Kidney epithelial cell (primary cell): ENCODE data around the gene CLDN1. TPM values are rescaled to one million over a fixed set of nuclear protein-coding genes. Genes with fewer than 3 reads are reported as not detected.
A peak's percentile ranks its signal among the peaks of the same experiment; 100 is the strongest.

Experiments
- DNase-seq: peaks from one replicate; pipeline ENCODE4 v3.0.0-alpha.2; 2010; ENCODE audit warnings: low read depth
- H3K27me3 ChIP-seq: 2 replicates; pipeline ENCODE4 v1.6.0; 2011; ENCODE audit warnings: low read length; ENCODE audit not compliant: control insufficient read depth, insufficient read depth
- H3K36me3 ChIP-seq: 2 replicates; pipeline ENCODE4 v1.5.1; 2011; ENCODE audit warnings: low read length; ENCODE audit not compliant: control insufficient read depth, insufficient read depth
- H3K4me3 ChIP-seq: 2 replicates; pipeline ENCODE4 v1.5.1; 2011; ENCODE audit warnings: low read depth, mild to moderate bottlenecking, control low read depth, low read length
- total RNA-seq: library from RNA; depleted of rRNA; stranded (reverse); fragments of >200 nt; gene quantifications from 2 replicates; pipeline ENCODE4 v1.2.3, GENCODE V29; 2015
- TF ChIP-seq, protein P1 (sequence below): IDR thresholded peaks from 2 replicates; pipeline ENCODE4 v1.5.1; 2011; ENCODE audit warnings: mild to moderate bottlenecking, moderate library complexity, low read length, control low read depth, inconsistent platforms; ENCODE audit not compliant: insufficient read depth, poor library complexity, severe bottlenecking

CLDN1 gene, protein sequence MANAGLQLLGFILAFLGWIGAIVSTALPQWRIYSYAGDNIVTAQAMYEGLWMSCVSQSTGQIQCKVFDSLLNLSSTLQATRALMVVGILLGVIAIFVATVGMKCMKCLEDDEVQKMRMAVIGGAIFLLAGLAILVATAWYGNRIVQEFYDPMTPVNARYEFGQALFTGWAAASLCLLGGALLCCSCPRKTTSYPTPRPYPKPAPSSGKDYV
- total RNA-seq, result 305 and 316 TPM in 2 replicates

DNA sequence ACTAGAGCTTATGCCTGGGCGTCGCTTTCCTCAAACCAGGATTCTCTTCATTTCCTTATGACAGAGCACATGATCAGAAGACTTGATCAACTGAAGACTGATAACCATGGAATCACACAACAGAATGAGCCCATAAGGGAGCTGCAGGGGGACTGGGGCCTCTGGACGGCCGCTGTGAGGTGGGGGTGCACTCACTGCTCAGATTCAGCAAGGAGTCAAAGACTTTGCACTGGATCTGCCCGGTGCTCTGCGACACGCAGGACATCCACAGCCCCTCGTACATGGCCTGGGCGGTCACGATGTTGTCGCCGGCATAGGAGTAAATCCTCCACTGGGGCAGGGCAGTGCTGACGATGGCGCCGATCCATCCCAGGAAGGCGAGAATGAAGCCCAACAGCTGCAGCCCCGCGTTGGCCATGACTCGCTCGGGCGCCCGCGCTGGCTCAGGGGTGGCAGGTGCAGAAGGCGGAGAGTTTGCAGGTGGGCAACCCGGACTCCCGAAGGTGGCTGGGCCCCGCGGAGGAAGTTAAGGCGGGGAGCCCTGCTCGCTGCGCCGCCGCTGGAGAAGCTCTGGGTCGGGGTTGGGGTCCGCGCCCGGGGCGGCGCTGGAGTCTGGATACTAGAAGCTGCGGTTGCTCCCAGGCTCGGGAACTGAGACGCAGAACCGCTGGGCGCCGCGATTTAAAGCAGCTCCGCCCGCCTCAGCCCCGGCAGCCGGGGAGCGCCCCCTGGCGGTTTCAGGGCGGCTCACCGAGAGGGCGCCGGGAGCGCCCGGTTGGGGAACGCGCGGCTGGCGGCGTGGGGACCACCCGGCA lies at the start of gene CLDN1:
Gene CLDN1 (minus strand): TSS at position 658 of the 815 bp plus-strand sequence. CDS start 240 bp downstream, at position 418.
- Histone ChIP-seq H3K27me3 (no peaks in the 10 kb centered on the region), H3K4me3 (peak within 1 kb of the TSS; percentile 87), H3K36me3 (no peaks in the 10 kb centered on the region)
- TF ChIP-seq, protein P1, sequence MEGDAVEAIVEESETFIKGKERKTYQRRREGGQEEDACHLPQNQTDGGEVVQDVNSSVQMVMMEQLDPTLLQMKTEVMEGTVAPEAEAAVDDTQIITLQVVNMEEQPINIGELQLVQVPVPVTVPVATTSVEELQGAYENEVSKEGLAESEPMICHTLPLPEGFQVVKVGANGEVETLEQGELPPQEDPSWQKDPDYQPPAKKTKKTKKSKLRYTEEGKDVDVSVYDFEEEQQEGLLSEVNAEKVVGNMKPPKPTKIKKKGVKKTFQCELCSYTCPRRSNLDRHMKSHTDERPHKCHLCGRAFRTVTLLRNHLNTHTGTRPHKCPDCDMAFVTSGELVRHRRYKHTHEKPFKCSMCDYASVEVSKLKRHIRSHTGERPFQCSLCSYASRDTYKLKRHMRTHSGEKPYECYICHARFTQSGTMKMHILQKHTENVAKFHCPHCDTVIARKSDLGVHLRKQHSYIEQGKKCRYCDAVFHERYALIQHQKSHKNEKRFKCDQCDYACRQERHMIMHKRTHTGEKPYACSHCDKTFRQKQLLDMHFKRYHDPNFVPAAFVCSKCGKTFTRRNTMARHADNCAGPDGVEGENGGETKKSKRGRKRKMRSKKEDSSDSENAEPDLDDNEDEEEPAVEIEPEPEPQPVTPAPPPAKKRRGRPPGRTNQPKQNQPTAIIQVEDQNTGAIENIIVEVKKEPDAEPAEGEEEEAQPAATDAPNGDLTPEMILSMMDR, result peak; percentile 76
- no peak for DNase-seq

DNA sequence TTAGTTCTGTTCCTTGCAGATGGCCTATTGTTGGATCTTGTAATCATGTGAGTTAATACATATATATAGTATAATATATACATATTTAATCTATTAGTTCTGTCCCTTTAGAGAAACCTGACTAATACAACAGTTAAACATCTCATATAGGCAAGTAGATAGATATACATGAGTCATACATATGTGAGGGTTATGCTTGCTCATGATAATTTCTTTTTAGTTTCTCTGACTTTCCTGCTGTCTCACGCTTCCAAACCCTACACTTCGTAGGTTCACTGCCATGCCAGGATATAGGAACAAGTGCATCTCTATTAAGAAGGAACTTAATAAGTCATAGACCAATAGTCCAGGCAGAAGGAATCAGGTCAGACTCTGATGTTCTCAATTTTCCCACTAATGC lies 48.9 kb upstream of the CLDN1 start:
- H3K4me3 ChIP-seq, result no peak overlapping the region
- DNase-seq, result no peak
- no peaks in the 10 kb centered on the region for H3K36me3 ChIP-seq
- TF ChIP-seq, protein P1, result no peak
- no peaks in the 10 kb centered on the region for H3K27me3 ChIP-seq

DNA sequence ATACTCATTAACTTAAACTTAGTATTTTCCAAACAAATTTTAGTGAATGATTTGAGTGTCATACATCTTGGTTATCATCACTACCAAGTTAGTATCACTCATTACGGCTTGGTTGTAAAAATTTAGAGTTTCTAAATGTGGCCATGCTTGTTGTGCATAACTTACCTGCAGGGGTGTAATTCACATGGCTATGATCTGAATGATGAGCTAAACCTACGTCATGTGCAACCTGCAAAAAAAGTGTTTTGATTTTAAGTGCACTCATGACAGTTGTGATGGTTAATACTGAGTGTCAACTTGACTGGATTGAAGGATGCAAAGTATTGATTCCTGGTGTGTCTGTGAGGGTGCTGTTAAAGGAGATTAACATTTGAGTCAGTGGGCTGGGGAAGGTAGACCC lies 48.1 kb upstream of the CLDN1 start:
- Histone ChIP-seq H3K4me3 (no peak overlapping the region), H3K27me3 (no peaks in the 10 kb centered on the region), H3K36me3 (no peaks in the 10 kb centered on the region)
- no peak for DNase-seq
- TF ChIP-seq, protein P1, result no peak

DNA sequence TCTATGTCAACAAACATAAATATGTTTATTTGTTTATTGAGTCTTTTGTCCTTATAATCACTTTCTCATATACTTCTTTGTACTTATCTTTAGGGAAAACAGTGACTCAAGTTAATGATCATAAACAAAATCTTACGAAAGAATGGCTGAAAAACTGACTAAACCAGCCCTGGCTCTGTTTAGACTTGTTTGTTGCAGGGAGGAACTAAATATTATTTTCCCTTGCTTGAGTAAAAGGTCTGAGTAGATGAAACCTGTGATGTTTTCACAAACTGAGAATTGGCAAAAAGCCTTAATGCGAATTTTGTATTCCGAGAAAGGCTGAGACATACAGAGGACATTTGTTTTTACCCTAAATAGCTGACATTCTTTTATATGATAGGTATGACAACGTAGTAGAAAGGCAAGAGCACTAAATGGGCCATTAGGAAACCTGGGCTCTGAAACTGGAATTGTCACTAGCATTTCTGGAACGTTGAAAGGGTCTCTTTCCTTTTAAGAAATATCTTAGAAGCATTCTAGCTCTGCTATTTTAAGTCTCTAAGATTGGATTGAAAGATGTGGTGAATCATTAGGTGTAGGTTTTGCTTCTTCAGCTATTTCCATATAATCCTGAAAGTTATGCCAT lies 47.5 kb upstream of the CLDN1 start:
- no peaks in the 10 kb centered on the region for H3K36me3 ChIP-seq
- DNase-seq, result no peak
- no peak overlapping the region for H3K4me3 ChIP-seq
- TF ChIP-seq, protein P1, result no peak
- H3K27me3 ChIP-seq, result no peaks in the 10 kb centered on the region

DNA sequence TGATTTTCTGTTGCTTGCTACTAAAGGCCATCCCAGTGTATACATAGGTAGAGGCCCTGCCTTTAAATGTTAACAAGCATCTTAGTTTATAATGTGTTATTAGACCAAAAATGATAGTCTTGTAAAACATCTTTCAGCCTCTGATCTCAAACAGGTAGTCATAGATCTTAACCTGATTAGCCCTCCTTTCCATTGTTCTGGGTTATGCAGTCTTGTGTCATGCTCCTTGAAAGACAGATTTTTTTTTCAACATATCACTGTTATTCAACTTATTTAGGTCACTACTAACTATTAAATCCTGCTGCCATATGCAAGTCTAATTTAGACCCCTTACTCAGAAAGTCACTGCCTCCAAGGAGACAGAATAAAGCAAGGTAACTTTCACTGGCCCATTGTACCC lies 46.6 kb upstream of the CLDN1 start:
- DNase-seq, result no peak
- Histone ChIP-seq H3K36me3 (no peaks in the 10 kb centered on the region), H3K4me3 (no peak overlapping the region), H3K27me3 (no peaks in the 10 kb centered on the region)
- TF ChIP-seq, protein P1, result no peak
